IMR-90 (cell line): ENCODE results near the gene TBCC. TPM values are rescaled to one million over a fixed set of nuclear protein-coding genes. Genes with fewer than 3 reads are reported as not detected.

Source experiments
- ATAC-seq: fragments of 200-7000 bp; cut with Tn5 transposase; 2 replicates; pipeline ENCODE4 v1.9.1; 2020; ENCODE audit warnings: low read depth, mild to moderate bottlenecking, moderate library complexity
- BruUV-seq: library from RNA; stranded (reverse); fragments of 400-500 nt; replicated peaks from 2 replicates; lab custom pipeline; 2021; lab: Mats Ljungman, UMichigan
- CTCF ChIA-PET: fragments of 300-600 bp; formaldehyde crosslinking; extraction: SDS; loops from one replicate; lab custom pipeline; 2021; ENCODE audit warnings: antibody characterized with exemption; lab: Yijun Ruan, JAX
- POLR2A ChIA-PET: fragments of 300-600 bp; sonication (Branson Sonifier 250); formaldehyde crosslinking; loops from one replicate; lab custom pipeline; 2022; ENCODE audit warnings: antibody characterized with exemption; ENCODE audit not compliant: unreplicated experiment; lab: Charles Lee
- DNase-seq: peaks from one replicate; pipeline ENCODE4 v3.0.0; 2013
- H2AFZ ChIP-seq: replicated peaks from 2 replicates; pipeline ENCODE3; 2013; ENCODE audit warnings: low read length, mild to moderate bottlenecking; ENCODE audit not compliant: poor library complexity
- H2AK5ac ChIP-seq: 2 replicates; pipeline ENCODE4 v1.6.1; 2013; ENCODE audit warnings: low read depth, low read length, inconsistent platforms
- H2AK9ac ChIP-seq: replicated peaks from 2 replicates; pipeline ENCODE3; 2013; ENCODE audit warnings: mild to moderate bottlenecking, low read depth, low read length, moderate library complexity; ENCODE audit not compliant: poor library complexity
- H2BK120ac ChIP-seq: 2 replicates; pipeline ENCODE4 v1.6.1; 2013; ENCODE audit warnings: low read depth, low read length, inconsistent platforms
- H2BK15ac ChIP-seq: 3 replicates; pipeline ENCODE4 v1.6.1; 2013; ENCODE audit warnings: low read depth, low read length, inconsistent platforms
- H2BK20ac ChIP-seq: 2 replicates; pipeline ENCODE4 v1.6.1; 2013; ENCODE audit warnings: low read depth, mild to moderate bottlenecking, inconsistent platforms, low read length, moderate library complexity
- H2BK5ac ChIP-seq: 2 replicates; pipeline ENCODE4 v1.6.1; 2013; ENCODE audit warnings: mild to moderate bottlenecking, low read depth, low read length, inconsistent platforms; ENCODE audit not compliant: poor library complexity, severe bottlenecking
- H3K14ac ChIP-seq: replicated peaks from 2 replicates; pipeline ENCODE4 v1.6.1; 2013; ENCODE audit warnings: low read depth, low read length, inconsistent platforms
- H3K18ac ChIP-seq: 2 replicates; pipeline ENCODE4 v1.6.1; 2013; ENCODE audit warnings: low read depth, low read length, control low read depth
- H3K23ac ChIP-seq: 2 replicates; pipeline ENCODE4 v1.6.1; 2013; ENCODE audit warnings: low read depth, low read length, inconsistent platforms
- H3K27ac ChIP-seq: 2 replicates; pipeline ENCODE4 v1.5.1; 2013; ENCODE audit warnings: mild to moderate bottlenecking, control low read depth, low read length; ENCODE audit not compliant: insufficient read depth
- H3K27me3 ChIP-seq: 2 replicates; pipeline ENCODE4 v1.6.1; 2013; ENCODE audit warnings: low read length; ENCODE audit not compliant: control insufficient read depth, insufficient read depth
- H3K36me3 ChIP-seq: 2 replicates; pipeline ENCODE4 v1.6.1; 2013; ENCODE audit warnings: low read length, mixed read lengths; ENCODE audit not compliant: control insufficient read depth, insufficient read depth
- H3K4ac ChIP-seq: 2 replicates; pipeline ENCODE4 v1.6.1; 2013; ENCODE audit warnings: low read depth, low read length, inconsistent platforms
- H3K4me1 ChIP-seq: 2 replicates; pipeline ENCODE4 v1.6.1; 2013; ENCODE audit warnings: low read length, mixed read lengths; ENCODE audit not compliant: control insufficient read depth, insufficient read depth
- H3K4me2 ChIP-seq: 2 replicates; pipeline ENCODE4 v1.6.1; 2013; ENCODE audit warnings: low read depth, mild to moderate bottlenecking, control low read depth, low read length, moderate library complexity
- H3K4me3 ChIP-seq: 2 replicates; pipeline ENCODE4 v1.5.1; 2013; ENCODE audit warnings: low read depth, mild to moderate bottlenecking, control low read depth, low read length, moderate library complexity; ENCODE audit not compliant: insufficient read depth
- H3K56ac ChIP-seq: 2 replicates; pipeline ENCODE4 v1.6.1; 2013; ENCODE audit warnings: low read length, inconsistent platforms; ENCODE audit not compliant: insufficient read depth; ENCODE audit errors: extremely low read depth
- H3K79me1 ChIP-seq, 2 experiments: 2 replicates each; pipeline ENCODE4 v1.6.1; 2013; ENCODE audit warnings: low read length in 2 of 2, inconsistent platforms in 1 of 2, low read depth in 1 of 2
- H3K9ac ChIP-seq: 2 replicates; pipeline ENCODE4 v1.6.1; 2013; ENCODE audit warnings: low read depth, low read length, control low read depth
- H3K9me1 ChIP-seq: 2 replicates; pipeline ENCODE4 v1.6.1; 2013; ENCODE audit warnings: low read length, inconsistent platforms; ENCODE audit not compliant: insufficient read depth
- H3K9me3 ChIP-seq: 2 replicates; pipeline ENCODE4 v1.6.1; 2013; ENCODE audit warnings: low read length; ENCODE audit not compliant: control insufficient read depth, insufficient read depth
- H4K20me1 ChIP-seq: 2 replicates; pipeline ENCODE4 v1.6.1; 2013; ENCODE audit warnings: low read length, inconsistent platforms; ENCODE audit not compliant: insufficient read depth
- H4K5ac ChIP-seq: 2 replicates; pipeline ENCODE4 v1.6.1; 2013; ENCODE audit warnings: mild to moderate bottlenecking, low read depth, low read length, control low read depth
- H4K8ac ChIP-seq, 2 experiments: 2 replicates each; pipeline ENCODE4 v1.6.1; 2013; ENCODE audit warnings: low read depth in 2 of 2, low read length in 2 of 2, control low read depth in 1 of 2, inconsistent platforms in 1 of 2
- H4K91ac ChIP-seq: 2 replicates; pipeline ENCODE4 v1.6.1; 2013; ENCODE audit warnings: low read depth, low read length, inconsistent platforms; ENCODE audit not compliant: insufficient read depth
- BHLHE40 ChIP-seq: fragments of 150-350 bp; IDR thresholded peaks from 2 replicates; pipeline ENCODE4 v1.6.1; 2016; ENCODE audit warnings: mild to moderate bottlenecking, low read depth, low read length
- ELK1 ChIP-seq: fragments of 150-350 bp; IDR thresholded peaks from 2 replicates; pipeline ENCODE4 v1.6.1; 2016; ENCODE audit warnings: low read depth, mild to moderate bottlenecking, low read length, moderate library complexity, borderline replicate concordance
- MAFK ChIP-seq: IDR thresholded peaks from 2 replicates; pipeline ENCODE4 v1.6.1; 2012; ENCODE audit warnings: low read depth, low read length, improper control_type of control experiment
- NFE2L2 ChIP-seq: fragments of 150-350 bp; IDR thresholded peaks from 2 replicates; pipeline ENCODE4 v1.6.1; 2016; ENCODE audit warnings: low read depth, mild to moderate bottlenecking, low read length
- RCOR1 ChIP-seq: IDR thresholded peaks from 2 replicates; pipeline ENCODE4 v1.6.1; 2012; ENCODE audit warnings: mild to moderate bottlenecking, low read length, improper control_type of control experiment; ENCODE audit not compliant: insufficient replicate concordance
- WGBS, 2 experiments: methylation state at CpG; one replicate each; pipeline versions ENCODE4 v1.1.5 to v1.1.7; 2013; ENCODE audit warnings: missing lambda C conversion rate in 2 of 2; ENCODE audit not compliant: insufficient read length in 1 of 2; ENCODE audit errors: extremely low coverage in 2 of 2; 5-methylcytosine and 5-hydroxymethylcytosine counted together
- dilution Hi-C: fragments of 300-500 bp; cut with HindIII; formaldehyde crosslinking; loops from one replicate; pipeline ENCODE4 v1.14.3; 2018; ENCODE audit warnings: low sequenced_read_pairs; ENCODE audit not compliant: unreplicated experiment
- in situ Hi-C: fragments of 300-500 bp; cut with MboI; formaldehyde crosslinking; loops from 3 replicates; pipeline ENCODE4 v1.14.3; 2019; ENCODE audit warnings: low sequenced_read_pairs, inconsistent platforms, mixed read lengths
- intact Hi-C: fragments of 100-400 bp; cut with micrococcal nuclease; formaldehyde crosslinking; loops from 2 replicates; pipeline ENCODE4 v1.10.0; 2022
- polyA plus RNA-seq, 3 experiments: library from polyadenylated mRNA; depleted of rRNA; stranded (reverse); fragments of >200 nt; gene quantifications; 2 replicates each; pipeline ENCODE4 v1.2.3, GENCODE V29; 2012; ENCODE audit warnings: low replicate concordance in 1 of 3
- total RNA-seq: library from RNA; depleted of rRNA; stranded (reverse); fragments of >200 nt; gene quantifications from 2 replicates; pipeline ENCODE4 v1.2.3, GENCODE V29; 2012

TBCC gene
- total and polyA plus RNA-seq, 2 of the 4 experiments (the other 2 are of a cell fraction) = 23.0 to 32.6 TPM

GRCh38 chr6:42727627-42728026 lies 18.3 kb downstream of the TBCC start:
- peak overlapping the region; percentile 82 for H3K9ac ChIP-seq

More at GRCh38 chr6:42727627-42728026, 18.3 kb downstream of the TBCC start:
- peak overlapping the region; percentile 87 for H2BK5ac ChIP-seq
- H4K5ac ChIP-seq = peak overlapping the region; percentile 99
- ChIA-PET POLR2A (interaction anchor here (0.6 kb wide), 1 partner anchor 55 kb away, joined by 3 read pairs; no protein-coding TSS in a partner anchor), CTCF (interaction anchor here (0.6 to 2.3 kb wide), 2 partner anchors 76 to 146 kb away, joined by 3 to 9 read pairs; no protein-coding TSS in a partner anchor)
- H4K20me1 ChIP-seq = no peaks in the 10 kb centered on the region
- BruUV-seq = no TSS peak
- no peaks in the 10 kb centered on the region for H3K9me3 ChIP-seq
- peak overlapping the region; percentile 68 to 99 for H4K8ac ChIP-seq
- peak overlapping the region; percentile 83 for H4K91ac ChIP-seq
- peak overlapping the region; percentile 97 for H3K14ac ChIP-seq
- H2AK5ac ChIP-seq = peak overlapping the region; percentile 71; the same call in 1 of the 2 replicates
- 20% methylated on average over 3 of the region's 22 CpGs; no CpG with 5 or more reads in 1 of the 2 experiments for WGBS, 2 experiments
- peak overlapping the region; percentile 86 for H3K4ac ChIP-seq
- H3K4me2 ChIP-seq = peak overlapping the region; percentile 90
- H2BK20ac ChIP-seq = peak overlapping the region; percentile 66
- no peaks in the 10 kb centered on the region for H3K27me3 ChIP-seq
- peak overlapping the region; percentile 97 for H3K18ac ChIP-seq
- H3K36me3 ChIP-seq = no peaks in the 10 kb centered on the region
- ATAC-seq (peak; percentile 26), DNase-seq (no peak)
- peak overlapping the region; percentile 92 for H3K27ac ChIP-seq
- in situ Hi-C loops (no loop called here), dilution Hi-C loops (no loop called here), intact Hi-C loops (loop anchor here (2.0 kb wide), 1 partner anchor 55 kb away; the partner anchor contains the start of gene BICRAL)
- TF ChIP-seq BHLHE40 = no peak
- TF ChIP-seq NFE2L2 = no peak
- no peak for TF ChIP-seq ELK1
- no peak for TF ChIP-seq MAFK
- TF ChIP-seq RCOR1 = no peak
- H3K9me1 ChIP-seq = peaks cover 6% of the 10 kb centered on the region; the same call in 1 of the 2 replicates
- peak overlapping the region; percentile 43 for H3K4me3 ChIP-seq
- peaks cover 9% of the 10 kb centered on the region for H3K4me1 ChIP-seq
- peak overlapping the region; percentile 94 for H2BK120ac ChIP-seq
- H3K56ac ChIP-seq = no peak overlapping the region
- peak overlapping the region; percentile 86 for H2AK9ac ChIP-seq
- peaks cover 0 to 9% of the 10 kb centered on the region in 2 experiments; a peak in 2 of 4 replicates for H3K79me1 ChIP-seq
- H2BK15ac ChIP-seq = peak overlapping the region; percentile 93; the same call in 1 of the 3 replicates
- H3K23ac ChIP-seq = peak overlapping the region; percentile 98
- peak overlapping the region; percentile 93 for H2AFZ ChIP-seq
